Smooth muscle cell (in vitro differentiated cells): ENCODE data around the gene TCEAL3. TPM values are rescaled to one million over a fixed set of nuclear protein-coding genes. Genes with fewer than 3 reads are reported as not detected.

Experiments
- DNase-seq: peaks from one replicate; lab custom pipeline; 2025; ENCODE audit not compliant: unreplicated experiment; lab: John Stamatoyannopoulos, UW
- H2AFZ ChIP-seq: fragments of 200-600 bp; sonication (generic); 2 replicates; pipeline ENCODE4 v1.6.0; 2016; ENCODE audit warnings: antibody characterized with exemption, low read depth, mild to moderate bottlenecking
- H3F3A ChIP-seq: fragments of 200-600 bp; sonication (generic); 2 replicates; pipeline ENCODE4 v1.6.0; 2017; ENCODE audit warnings: antibody characterized with exemption, low read depth
- H3K27ac ChIP-seq: fragments of 200-600 bp; sonication (generic); 2 replicates; pipeline ENCODE4 v1.5.1; 2016; ENCODE audit warnings: low read depth, mild to moderate bottlenecking
- H3K27me3 ChIP-seq: fragments of 200-600 bp; sonication (generic); 2 replicates; pipeline ENCODE4 v1.6.1; 2016; ENCODE audit warnings: low read depth, mild to moderate bottlenecking
- H3K36me3 ChIP-seq: fragments of 200-600 bp; sonication (generic); 2 replicates; pipeline ENCODE4 v1.5.1; 2016; ENCODE audit warnings: low read depth
- H3K4me1 ChIP-seq: fragments of 200-600 bp; sonication (generic); 2 replicates; pipeline ENCODE4 v1.5.1; 2016; ENCODE audit warnings: low read depth
- H3K4me2 ChIP-seq: fragments of 200-600 bp; sonication (generic); 2 replicates; pipeline ENCODE4 v1.6.0; 2016; ENCODE audit warnings: mild to moderate bottlenecking
- H3K4me3 ChIP-seq: fragments of 200-600 bp; sonication (generic); 2 replicates; pipeline ENCODE4 v1.5.1; 2016; ENCODE audit warnings: mild to moderate bottlenecking
- H3K79me2 ChIP-seq: fragments of 200-600 bp; sonication (generic); 2 replicates; pipeline ENCODE4 v1.6.0; 2016; ENCODE audit warnings: low read depth, mild to moderate bottlenecking
- H3K9ac ChIP-seq: fragments of 200-600 bp; sonication (generic); 2 replicates; pipeline ENCODE4 v1.6.0; 2016; ENCODE audit warnings: low read depth
- H3K9me3 ChIP-seq: fragments of 200-600 bp; sonication (generic); replicated peaks from 2 replicates; pipeline ENCODE4 v1.5.1; 2016; ENCODE audit warnings: low read depth
- H4K20me1 ChIP-seq: fragments of 200-600 bp; sonication (generic); 2 replicates; pipeline ENCODE4 v1.6.0; 2016; ENCODE audit warnings: low read depth
- WGBS: methylation state at CpG from one replicate; pipeline ENCODE4 v1.1.7; 2016; ENCODE audit warnings: low lambda C conversion rate; 5-methylcytosine and 5-hydroxymethylcytosine counted together
- polyA plus RNA-seq: library from polyadenylated mRNA; unstranded; fragments of >200 nt; fragmentation: Nextera tagmentation; extraction: Ambion mirVana; gene quantifications from 2 replicates; pipeline ENCODE4 v1.2.1, GENCODE V29; 2016
- total RNA-seq: library from RNA; depleted of rRNA; stranded (reverse); fragments of >200 nt; gene quantifications from 2 replicates; pipeline ENCODE4 v1.2.3, GENCODE V29; 2014
- TF ChIP-seq, protein P1 (sequence below): fragments of 200-600 bp; sonication (generic); IDR thresholded peaks from 2 replicates; pipeline ENCODE4 v1.5.1; 2017; ENCODE audit warnings: borderline replicate concordance, mild to moderate bottlenecking, antibody characterized with exemption; ENCODE audit not compliant: insufficient read depth, poor library complexity, severe bottlenecking

Gene TCEAL3
- total and polyA plus RNA-seq, 2 experiments from 2014 or later, result 14.0 to 52.4 TPM

GRCh38 chrX:103640401-103641155, 32.8 kb downstream of the TCEAL3 start:
- Histone ChIP-seq H3K27me3 (no peaks in the 10 kb centered on the region), H3K27ac (peak overlapping the region; percentile 46)

DNA sequence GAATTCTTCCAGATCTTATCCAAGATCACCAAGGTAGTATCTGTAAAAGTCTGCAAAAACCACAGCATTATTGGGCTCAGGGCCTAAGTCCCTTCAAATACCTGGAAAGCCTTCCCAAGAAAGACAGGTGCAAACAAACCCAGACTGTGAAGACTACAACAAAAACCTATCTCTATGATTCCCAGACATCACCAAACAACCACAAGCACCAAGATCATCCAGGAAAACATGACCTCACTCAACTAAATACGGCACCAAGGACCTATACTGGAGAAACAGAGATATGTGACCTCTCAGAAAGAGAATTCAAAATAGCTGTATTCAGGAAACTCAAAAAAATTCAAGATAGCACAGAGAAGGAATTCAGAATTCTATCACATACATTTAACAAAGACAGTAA, 36.4 kb downstream of the TCEAL3 start:
- no peak for DNase-seq
- no peaks in the 10 kb centered on the region for H4K20me1 ChIP-seq
- H3K79me2 ChIP-seq, result no peaks in the 10 kb centered on the region
- peaks cover 3% of the 10 kb centered on the region for H3K4me1 ChIP-seq
- TF ChIP-seq, protein P1, sequence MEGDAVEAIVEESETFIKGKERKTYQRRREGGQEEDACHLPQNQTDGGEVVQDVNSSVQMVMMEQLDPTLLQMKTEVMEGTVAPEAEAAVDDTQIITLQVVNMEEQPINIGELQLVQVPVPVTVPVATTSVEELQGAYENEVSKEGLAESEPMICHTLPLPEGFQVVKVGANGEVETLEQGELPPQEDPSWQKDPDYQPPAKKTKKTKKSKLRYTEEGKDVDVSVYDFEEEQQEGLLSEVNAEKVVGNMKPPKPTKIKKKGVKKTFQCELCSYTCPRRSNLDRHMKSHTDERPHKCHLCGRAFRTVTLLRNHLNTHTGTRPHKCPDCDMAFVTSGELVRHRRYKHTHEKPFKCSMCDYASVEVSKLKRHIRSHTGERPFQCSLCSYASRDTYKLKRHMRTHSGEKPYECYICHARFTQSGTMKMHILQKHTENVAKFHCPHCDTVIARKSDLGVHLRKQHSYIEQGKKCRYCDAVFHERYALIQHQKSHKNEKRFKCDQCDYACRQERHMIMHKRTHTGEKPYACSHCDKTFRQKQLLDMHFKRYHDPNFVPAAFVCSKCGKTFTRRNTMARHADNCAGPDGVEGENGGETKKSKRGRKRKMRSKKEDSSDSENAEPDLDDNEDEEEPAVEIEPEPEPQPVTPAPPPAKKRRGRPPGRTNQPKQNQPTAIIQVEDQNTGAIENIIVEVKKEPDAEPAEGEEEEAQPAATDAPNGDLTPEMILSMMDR, result no peak
- no peak overlapping the region for H2AFZ ChIP-seq
- H3K9ac ChIP-seq, result no peak overlapping the region
- H3K36me3 ChIP-seq, result no peaks in the 10 kb centered on the region
- H3K4me2 ChIP-seq, result no peak overlapping the region
- H3K9me3 ChIP-seq, result no peaks in the 10 kb centered on the region
- 86% methylated on average over 1 of the region's 1 CpG for WGBS
- no peak overlapping the region for H3K4me3 ChIP-seq
- H3K27ac ChIP-seq, result no peak overlapping the region
- H3K27me3 ChIP-seq, result no peaks in the 10 kb centered on the region
- peaks cover 5% of the 10 kb centered on the region for H3F3A ChIP-seq

More at GRCh38 chrX:103640401-103641155, 32.8 kb downstream of the TCEAL3 start:
- Histone ChIP-seq H3F3A (peaks cover 5% of the 10 kb centered on the region), H2AFZ (no peak overlapping the region), H3K9me3 (no peaks in the 10 kb centered on the region), H3K9ac (no peak overlapping the region), H3K4me1 (peaks cover 14% of the 10 kb centered on the region), H4K20me1 (no peaks in the 10 kb centered on the region), H3K4me3 (no peak overlapping the region), H3K4me2 (no peak overlapping the region), H3K79me2 (no peaks in the 10 kb centered on the region), H3K36me3 (no peaks in the 10 kb centered on the region)
- TF ChIP-seq, protein P1, result no peak
- 67% methylated on average over 4 of the region's 4 CpGs for WGBS
- no peak for DNase-seq

DNA sequence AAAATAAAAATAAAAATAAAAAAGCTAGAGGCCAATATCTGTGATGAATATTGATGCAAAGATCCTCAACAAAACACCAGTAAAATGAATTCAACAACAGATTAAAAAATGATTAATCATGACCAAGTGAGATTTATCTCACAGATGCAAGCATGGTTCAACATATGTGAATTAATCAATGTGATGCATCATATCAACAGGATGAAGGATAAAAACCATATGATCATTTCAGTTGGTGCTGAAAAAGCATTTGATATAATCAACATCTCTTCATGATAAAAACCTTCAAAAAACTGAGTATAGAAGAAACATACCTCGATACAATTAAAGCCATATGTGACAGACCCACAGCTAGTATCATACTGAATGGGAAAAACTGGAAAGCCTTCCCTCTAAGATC, 39.9 kb downstream of the TCEAL3 start:
- Histone ChIP-seq H3K36me3 (no peaks in the 10 kb centered on the region), H3K4me3 (no peak overlapping the region), H3K9me3 (no peaks in the 10 kb centered on the region), H3K4me1 (no peaks in the 10 kb centered on the region), H3K79me2 (no peaks in the 10 kb centered on the region), H2AFZ (no peak overlapping the region), H3F3A (no peaks in the 10 kb centered on the region), H3K9ac (no peak overlapping the region), H4K20me1 (no peaks in the 10 kb centered on the region), H3K27ac (no peak overlapping the region), H3K4me2 (no peak overlapping the region), H3K27me3 (no peaks in the 10 kb centered on the region)
- no peak for DNase-seq
- TF ChIP-seq, protein P1, result no peak
- 87% methylated on average over 1 of the region's 1 CpG for WGBS
